Pulmonary artery endothelial cell (primary cell): ENCODE data around the gene FYB2. TPM values are rescaled to one million over a fixed set of nuclear protein-coding genes. Genes with fewer than 3 reads are reported as not detected.

Experiments used
- DNase-seq: peaks from one replicate; pipeline ENCODE4 v3.0.0-alpha.2; 2011; ENCODE audit warnings: low read depth, low spot score
- total RNA-seq: library from RNA; depleted of rRNA; stranded (reverse); fragments of >200 nt; gene quantifications from 2 replicates; pipeline ENCODE4 v1.2.3, GENCODE V29; 2014

The FYB2 gene
- total RNA-seq, 1 donor from 2014 or later, result not detected

DNA sequence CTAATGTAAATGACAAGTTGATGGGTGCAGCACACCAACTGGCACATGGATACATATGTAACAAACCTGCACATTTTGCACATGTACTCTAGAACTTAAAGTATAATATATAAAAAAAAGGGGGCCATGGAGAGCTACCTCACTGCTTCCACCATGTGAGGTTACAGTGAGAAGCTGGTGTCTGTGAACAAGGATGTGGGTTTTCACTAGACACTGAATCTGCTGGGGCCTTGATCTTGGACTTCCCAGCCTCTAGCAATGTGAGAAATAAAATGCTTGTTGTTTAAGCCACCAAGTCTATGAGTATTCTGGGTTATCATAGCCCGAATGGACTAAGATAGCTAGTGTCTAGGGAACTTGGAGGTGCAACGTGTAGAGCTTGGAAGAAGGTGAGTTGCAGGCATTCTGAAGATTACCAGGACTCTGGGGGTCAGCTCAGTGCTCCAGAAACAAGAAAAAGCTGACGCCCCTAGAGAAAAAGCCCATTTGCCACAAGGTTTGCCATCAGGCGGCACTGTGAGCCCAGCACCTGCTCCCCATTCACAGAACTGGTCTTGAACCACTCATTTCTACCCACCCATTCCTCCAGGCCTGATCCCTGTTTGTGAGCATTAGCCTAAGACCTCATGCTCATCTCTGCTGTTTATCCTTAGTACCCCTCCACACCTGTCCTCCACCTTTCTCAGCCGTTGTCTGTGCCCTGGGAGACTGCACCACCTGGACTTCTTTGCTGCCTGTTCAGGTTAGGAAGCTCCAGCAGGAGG lies 15.1 kb upstream of the FYB2 start:
- DNase-seq, result no peak

DNA sequence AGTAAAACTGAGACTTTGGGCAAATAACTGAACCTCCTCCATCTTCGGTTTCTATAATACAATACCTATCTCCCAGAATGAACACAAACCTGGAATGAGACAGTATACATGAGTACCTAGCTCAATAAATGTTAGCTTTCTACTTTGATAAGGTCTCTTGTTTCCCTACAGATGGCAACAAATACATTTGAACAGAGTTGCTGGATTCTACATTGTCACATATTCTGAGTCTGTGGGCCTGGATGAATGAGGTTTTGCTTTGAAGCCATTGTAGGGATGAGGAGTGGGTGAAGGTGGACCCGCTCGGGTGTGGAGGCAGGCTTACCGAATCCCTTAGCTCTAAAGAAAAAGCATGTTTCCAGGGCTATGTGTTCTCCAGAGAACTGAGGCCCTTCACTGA lies 13.9 kb upstream of the FYB2 start:
- DNase-seq, result no peak

DNA sequence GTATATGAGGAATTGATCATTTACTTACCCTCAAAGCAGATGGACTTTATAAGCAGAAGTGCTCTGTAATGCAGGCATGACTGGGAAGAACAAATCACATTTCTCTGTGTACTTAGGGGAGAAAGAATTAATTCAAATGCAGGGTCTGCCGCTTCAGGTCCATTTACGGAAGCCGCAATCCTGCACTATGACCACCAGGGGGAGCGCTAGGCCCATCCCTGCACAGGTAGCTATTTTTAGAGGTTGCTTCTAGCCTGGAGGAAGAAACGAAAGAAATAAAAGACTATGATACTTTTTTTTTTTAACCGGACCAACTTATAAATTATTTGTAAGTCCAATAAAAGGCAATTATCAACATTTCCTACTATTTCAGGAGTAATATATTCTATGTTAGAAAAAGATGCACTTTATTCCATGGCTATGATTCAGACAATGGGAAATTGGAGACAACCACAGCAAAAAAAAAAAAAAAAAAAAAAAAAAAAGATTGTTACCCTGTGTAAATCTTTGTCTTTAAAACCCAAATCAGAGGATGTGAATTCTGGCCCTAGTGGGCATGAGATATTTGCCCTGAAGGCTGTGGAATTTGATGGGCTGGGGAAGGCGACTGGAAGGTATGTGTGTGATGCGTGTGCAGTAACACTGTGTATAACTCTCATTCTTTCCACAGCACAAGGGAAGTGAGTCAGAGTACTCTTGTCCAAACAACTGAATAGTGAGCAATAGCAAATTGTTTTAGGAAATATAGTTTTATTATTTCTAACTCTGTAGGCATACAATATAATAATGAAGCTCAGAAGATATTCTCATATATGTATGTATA lies 12.9 kb upstream of the FYB2 start:
- DNase-seq, result peak; percentile 85

DNA sequence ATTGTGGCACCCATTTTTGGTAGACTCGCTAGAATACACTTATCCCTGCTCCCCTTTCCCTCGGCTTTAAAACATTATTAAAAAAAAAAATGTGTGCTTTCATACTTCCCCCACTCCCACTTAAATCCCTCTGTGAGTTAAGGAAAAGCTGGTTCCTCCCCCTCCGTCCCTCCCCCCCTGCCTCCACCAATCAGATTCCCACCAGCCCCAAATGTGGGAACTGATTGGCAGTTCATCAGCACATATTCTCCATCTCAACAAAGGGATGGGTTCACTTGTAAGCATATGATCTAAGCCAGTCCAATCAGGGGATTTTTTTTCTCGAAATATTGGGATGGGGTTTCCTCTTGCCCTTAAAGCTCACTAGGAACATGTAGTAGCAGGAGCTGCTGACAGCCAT lies 10.8 kb upstream of the FYB2 start:
- no peak for DNase-seq

DNA sequence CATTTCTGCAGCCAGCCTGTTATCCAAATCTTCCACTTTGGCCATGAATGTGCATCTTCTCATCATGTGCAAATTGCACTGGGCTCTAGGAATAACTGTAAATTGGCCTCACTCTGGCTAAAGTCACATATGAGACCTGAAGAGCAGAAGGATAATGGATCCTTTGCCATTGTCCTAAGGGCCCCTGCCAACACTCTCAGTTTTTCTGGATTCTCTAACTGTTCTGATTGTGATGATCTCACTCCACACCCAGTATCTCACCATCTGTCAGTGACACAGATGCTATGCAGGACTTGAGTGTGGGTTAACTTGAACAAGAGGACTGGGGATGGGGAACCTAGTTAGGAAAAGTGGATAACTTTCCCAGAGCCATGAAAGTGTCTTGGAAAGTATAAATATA lies 8.5 kb upstream of the FYB2 start:
- DNase-seq, result no peak

DNA sequence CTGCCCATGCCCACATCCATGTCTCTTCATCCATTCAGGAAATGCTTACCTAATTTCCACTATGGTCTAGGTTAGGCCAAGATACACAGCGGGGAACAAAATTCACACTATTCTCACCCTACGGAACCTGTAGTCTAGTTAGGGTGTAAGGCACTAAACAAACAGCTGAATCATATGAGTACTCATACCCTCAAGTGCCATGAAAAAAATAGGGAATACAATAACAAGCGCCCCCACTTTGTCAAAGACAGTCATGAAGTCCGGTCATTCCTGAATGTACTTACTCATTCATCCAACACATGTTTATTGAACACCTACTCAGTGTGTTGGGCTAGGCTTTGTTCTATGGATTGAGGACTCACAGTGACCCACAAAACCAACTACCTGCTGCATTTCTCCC lies 6.2 kb upstream of the FYB2 start:
- DNase-seq, result no peak

DNA sequence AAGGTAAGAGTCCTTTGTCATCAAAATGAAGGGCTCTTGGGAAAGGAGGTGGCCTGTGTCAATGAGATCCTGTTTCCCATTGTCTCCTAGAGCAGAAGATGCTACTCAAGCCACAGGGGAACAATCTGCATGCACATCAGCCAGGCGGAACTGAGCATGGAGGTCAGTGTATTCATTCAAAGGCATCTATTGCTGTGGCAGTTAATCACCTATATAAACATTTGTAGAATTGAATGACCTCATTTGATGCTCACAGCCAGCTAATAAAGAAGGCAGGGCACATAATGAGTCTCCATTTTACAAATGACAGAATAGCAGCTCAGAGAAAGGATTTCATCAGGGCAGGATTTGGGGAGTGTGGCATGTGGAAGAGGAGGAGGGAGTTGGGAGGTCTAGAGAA lies 5.7 kb upstream of the FYB2 start:
- no peak for DNase-seq

DNA sequence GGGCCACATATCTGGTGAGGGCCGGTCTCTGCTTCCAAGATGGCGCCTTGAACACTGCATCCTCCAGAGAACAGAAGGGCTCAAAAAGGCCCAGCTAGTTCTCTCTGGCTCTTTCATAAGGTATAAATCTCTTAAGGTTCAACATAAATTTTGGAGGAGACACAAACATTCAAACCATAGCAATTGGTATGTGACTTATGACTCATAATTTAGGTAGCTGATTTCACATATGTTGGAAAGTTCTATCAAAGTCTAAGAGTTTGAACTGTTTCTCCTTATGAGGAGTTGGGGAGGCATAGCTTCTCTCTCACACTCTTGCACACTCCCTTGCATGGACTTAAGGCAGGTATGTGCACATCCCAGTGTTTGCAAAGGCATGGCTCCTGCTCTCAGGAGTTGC lies 5.1 kb upstream of the FYB2 start:
- DNase-seq, result no peak

DNA sequence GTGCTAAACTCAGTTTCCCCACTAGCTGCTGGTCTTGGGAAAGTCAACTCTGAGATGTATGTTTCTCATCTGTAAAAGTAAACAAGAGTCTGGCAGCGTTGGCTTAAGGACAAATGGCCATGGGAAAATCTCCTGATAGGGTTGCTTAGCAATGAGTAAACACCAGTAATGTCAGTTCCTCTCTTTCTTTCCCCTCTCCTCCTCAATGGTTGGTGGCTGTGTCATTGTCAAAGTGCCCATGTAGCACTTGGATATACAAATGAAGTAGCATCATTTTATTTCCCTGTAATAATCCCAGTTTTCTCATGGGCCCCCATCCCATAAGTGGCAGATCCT lies 2.2 kb upstream of the FYB2 start:
- DNase-seq, result no peak

DNA sequence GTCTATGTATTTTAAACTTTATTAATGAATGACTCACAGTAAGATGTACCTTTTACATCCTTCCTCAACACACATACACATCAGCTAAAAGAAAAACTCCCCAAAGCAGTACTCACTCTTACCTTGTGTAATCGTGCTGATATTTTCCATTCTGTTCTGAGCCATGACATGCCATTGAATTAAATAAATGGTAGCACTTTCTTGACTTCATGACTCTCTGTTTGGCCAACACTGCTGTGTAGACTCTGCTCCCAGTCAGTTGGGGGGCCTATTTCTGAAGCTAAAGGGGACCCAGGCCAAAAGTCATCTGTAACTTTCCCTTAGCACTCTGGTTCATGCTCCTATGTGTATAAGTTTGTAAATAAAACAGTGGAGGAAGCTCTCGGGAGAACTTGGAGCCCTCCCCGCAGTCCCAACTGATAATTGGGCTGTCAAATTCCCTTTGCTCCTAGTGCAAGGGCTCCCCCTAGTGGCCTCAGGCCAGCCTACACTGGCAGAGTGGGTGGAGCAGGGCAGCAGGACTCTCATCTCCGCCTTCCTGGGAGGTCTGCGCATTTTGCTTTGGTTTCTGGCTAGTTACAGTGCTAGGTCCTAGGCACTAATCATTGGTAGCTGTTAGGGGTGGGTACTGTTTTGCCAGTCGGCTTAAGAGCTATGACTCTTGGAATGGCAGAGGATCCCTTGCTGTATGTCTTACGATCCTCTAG lies 1.7 kb upstream of the FYB2 start:
- no peak for DNase-seq

DNA sequence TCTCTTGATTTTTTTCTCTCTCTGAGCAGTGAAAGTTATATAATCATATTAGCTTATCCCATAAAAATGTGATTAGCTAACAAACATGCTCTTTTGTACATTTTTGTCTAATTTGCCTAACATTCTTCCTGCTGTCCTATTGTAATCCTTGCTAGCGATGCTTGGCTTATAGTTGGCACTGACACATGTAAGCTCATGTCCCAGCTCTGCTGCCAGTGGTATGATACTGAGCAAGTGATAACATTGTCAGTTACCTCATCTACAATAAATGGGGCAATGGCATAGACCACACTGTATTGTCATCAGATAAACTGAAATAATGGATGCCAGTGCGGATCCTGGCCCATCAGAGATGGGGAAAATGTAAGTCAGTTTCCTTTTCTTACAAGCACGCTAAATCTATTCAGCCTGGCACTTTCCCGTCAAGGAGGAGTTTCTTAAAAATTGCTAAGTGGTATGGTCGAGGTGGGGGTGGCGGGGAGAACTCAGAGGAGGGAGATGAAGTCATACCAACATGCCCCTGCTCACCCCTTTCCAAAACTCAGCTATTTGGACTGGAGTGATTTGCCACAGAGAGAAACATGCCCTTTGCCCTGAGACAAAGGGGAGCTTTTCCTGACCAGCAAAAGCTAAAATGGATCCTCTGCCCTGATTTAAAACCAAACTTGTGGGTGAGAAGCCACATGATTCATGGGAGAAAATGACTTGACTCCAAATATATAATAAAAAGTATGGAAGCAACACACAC lies 1.3 kb downstream of the FYB2 start:
- DNase-seq, result no peak

DNA sequence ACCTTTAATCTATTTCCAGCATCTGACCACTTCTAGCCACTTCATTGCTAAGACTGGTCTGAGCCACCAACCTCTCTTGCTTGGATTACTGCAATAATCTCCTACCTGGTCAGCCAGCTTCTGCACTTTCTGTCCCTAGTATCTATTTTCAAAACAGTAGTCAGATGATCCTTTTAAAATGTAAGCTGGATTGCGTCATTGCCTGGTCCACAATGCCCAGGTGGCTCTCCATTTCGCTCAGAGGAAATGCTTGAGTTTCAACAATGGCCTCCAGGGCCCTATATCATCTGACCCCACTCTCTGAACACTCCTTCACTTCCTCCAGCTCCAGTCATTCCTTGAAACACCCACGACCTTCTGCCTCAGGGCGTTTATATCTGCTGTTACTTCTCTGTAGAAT lies 2.3 kb downstream of the FYB2 start:
- DNase-seq, result no peak

DNA sequence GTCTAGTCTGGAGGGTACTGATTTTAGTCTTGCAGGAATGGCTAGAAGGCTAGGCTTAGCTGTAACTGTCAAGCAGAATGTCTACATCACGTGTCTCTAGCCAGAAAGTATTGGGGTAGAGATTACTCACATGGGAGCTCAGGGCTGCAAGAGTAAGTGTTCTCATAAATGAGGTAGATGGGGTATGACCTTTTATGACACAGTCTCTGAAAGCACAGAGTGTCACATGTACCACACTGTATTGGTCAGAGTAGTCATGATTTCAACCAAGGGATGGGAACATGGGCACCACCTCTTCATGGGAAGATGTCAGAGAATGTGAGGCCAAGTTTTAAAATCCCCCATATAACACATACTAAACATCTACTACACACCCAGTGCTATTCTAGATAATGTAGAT lies 2.9 kb downstream of the FYB2 start:
- DNase-seq, result no peak

DNA sequence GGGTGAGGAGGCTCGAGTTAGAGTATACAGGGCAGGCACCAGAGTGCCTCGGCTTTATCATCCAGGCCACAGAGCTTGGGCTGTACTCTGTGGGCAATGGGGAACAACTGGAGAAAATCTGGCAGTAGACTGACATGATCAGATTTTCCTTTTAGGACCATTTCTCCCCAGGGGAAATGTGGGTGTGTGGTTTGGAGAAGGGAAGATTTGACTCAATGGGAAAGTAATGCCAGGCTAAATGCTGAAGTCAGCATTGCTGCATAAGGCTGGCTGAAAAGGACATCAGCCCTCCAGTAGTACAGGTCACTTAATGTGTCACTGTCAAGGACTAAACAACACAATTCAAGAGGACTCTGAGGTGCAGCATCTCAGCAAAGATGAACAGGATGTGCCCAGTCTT lies 5.0 kb downstream of the FYB2 start:
- DNase-seq, result no peak

DNA sequence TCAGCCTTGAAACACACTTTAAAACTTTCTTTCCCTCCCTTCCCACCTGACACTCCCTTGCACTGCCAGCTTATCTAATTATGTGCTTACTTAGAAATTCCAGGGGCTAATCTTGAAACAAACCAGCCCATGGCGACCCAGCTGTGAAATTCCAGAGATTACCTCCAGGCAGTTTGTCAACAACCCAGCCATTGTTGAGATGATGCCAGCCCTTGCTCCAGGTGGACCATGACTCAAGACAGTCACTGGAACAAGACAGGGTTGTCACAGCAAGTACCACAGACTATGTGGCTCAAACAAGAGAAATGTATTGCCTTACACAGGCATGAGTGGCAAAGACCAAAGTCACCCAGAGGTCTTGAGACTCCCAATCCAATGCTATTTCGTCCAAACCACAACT lies 7.9 kb downstream of the FYB2 start:
- DNase-seq, result no peak

DNA sequence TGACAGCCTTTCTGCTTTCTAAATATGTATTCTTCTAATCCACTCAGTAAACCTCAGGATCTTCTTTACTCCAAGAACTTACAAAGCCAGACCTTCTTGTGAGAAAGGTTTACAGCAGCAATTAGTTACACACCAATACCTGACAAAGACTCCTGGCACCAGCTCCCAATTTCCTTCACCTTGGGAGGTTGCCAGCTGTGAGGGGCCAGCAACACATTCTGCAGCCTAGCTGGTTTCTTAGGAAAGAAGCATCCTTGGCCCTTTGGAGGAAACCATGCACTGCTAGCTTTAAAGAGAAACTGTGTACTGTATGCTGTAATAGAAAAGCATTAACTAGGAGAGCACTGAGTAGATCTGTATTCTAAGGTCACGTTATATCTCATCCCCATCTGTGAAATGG lies 10.8 kb downstream of the FYB2 start:
- DNase-seq, result no peak

DNA sequence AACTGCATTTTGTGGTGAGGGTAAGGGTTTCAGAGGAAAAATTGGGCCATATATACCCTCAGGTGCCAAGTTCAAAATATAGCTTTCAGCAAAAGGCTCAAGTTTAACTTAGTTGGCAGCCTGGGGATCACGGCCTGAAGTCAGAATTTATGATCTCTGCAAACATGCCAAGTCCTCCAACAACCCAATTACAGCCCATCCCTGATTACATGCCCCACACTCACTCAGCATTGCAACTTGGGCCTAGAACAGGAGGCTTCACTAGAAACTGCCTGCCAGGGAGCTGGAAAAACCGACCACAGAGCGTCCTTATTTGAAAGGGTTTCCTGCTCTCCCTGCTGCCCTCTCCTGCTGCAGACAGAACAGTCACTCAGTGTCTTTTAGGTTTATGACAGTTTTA lies 12.4 kb downstream of the FYB2 start:
- no peak for DNase-seq

DNA sequence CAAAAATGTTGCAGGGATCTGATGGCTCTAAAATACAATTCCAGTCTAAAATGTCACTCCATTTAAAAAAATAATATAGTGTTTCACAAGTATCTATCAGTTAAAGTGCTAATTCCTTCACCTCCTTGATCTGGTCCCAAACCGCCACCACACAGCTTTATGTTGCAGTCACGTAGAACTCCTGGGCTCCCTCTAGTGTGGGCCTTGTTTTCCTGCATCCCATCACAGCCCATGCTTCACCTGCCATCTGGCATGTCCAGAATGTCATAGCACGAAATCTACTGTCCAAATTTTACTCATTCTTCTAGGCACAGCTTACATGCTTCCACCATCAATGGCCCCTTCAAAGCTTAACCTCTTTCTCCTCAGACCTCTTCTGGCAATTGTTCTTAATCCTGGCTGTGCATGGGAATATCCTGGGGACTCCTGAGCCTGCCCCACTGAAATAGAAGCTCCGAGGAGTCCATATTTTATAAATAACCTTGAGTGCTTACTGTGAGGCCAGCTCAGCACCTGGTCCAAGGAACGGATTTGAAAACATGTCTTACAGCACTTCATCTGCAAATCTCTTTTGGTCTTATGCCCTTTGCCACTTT lies 15.5 kb downstream of the FYB2 start:
- DNase-seq, result no peak

DNA sequence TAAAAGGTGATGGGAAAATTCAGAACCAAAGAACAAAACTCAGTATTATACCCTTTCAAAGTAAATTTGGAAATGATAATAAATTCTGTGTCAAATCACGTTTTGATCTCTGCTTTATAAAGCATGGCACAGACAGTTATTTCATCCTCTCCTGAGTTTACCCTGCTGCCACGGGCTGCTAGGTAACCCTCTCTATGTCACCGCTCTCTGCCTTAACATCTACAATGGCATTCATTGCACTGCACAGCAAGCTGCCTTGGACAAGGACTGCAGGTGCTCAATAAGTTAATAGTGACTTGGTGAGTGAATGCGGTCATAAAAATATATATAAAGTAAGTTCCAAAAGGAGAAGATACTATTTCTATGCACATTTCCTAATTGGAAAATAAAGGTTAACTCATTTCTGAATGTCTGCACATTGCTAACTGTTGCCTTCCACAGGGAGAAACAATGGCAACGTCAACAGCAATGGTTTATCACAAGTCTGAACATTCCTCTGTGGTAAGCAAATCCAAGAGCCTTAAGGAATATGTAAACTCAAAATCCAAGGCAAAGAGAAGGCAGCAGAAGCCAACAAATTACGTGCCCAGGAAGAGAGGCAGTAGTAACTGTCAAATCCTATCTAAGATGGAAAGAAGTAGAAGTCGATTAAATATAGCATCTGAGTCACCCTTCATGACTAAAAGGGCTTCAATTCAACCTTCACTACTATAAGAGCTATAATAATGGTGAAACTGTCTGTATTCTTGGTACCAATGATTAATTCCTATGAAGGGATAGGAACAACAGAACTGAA lies 19.4 kb downstream of the FYB2 start:
- no peak for DNase-seq

DNA sequence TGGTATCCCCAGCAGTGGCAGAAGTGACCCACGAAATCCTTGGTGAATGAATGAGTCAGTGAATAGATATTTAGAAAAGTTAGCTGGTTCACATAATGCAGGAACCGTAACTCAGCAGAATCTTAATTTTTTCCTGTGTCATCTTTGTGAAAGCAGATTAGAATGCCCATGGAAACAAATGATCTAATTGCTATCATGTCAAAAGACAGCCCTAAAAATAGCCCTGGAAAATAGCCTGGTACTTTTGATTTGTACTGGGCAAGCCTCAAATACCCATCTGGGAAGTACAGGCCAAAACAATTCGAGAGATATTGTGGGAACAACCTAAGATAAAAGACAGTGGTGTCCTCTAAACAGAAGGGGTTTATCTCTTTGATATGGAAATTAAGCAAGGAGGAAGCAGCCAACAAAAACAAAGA lies 21.1 kb downstream of the FYB2 start:
- DNase-seq, result no peak
